ENCODE data around the gene MYO5A.

- TF ChIP-seq TAF1 (IDR thresholded peaks at IDR 0.05; ENCODE audit: borderline replicate concordance, insufficient read depth, low read length) (no peak), POLR2AphosphoS5 (IDR thresholded peaks at IDR 0.05; ENCODE audit: low read depth, low read length) (no peak), REST (IDR thresholded peaks at IDR 0.05; ENCODE audit: insufficient read depth in 1 of 2, low read depth in 2 of 2, low read length in 2 of 2) (no peak), FOXP2 (optimal IDR thresholded peaks at IDR 0.05; ENCODE audit: borderline replicate concordance, extremely low read depth, extremely low read length, insufficient read depth) (no peak), SIN3A (IDR thresholded peaks at IDR 0.05; ENCODE audit: borderline replicate concordance, insufficient read depth, low read length) (no peak)
These were observed 45.0 kb downstream of the MYO5A start for GRCh38 chr15:52483707-52484106.

All from PFSK-1 (cell line).